Activated naive CD4-positive, alpha-beta T cell treated with anti-CD3 and anti-CD28 coated beads, Interleukin-2, amount 50 U/mL, for 24 hours (primary cell): ENCODE data around the gene PDE8A.

ENCODE experiments used
- H3K27ac Mint-ChIP-seq: one replicate; pipeline ENCODE4 v1.8.0; 2021; ENCODE audit warnings: mild to moderate bottlenecking, mixed read lengths
- H3K27me3 Mint-ChIP-seq: one replicate; pipeline ENCODE4 v1.8.0; 2021; ENCODE audit warnings: mixed read lengths
- H3K36me3 Mint-ChIP-seq: one replicate; pipeline ENCODE4 v1.8.0; 2021; ENCODE audit warnings: mixed read lengths
- H3K4me1 Mint-ChIP-seq: one replicate; pipeline ENCODE4 v1.8.0; 2021; ENCODE audit warnings: mixed read lengths
- H3K4me3 Mint-ChIP-seq: one replicate; pipeline ENCODE4 v1.8.0; 2021; ENCODE audit warnings: mild to moderate bottlenecking, mixed read lengths
- H3K9me3 Mint-ChIP-seq: one replicate; pipeline ENCODE4 v1.8.0; 2021; ENCODE audit warnings: mixed read lengths

Gene PDE8A

DNA sequence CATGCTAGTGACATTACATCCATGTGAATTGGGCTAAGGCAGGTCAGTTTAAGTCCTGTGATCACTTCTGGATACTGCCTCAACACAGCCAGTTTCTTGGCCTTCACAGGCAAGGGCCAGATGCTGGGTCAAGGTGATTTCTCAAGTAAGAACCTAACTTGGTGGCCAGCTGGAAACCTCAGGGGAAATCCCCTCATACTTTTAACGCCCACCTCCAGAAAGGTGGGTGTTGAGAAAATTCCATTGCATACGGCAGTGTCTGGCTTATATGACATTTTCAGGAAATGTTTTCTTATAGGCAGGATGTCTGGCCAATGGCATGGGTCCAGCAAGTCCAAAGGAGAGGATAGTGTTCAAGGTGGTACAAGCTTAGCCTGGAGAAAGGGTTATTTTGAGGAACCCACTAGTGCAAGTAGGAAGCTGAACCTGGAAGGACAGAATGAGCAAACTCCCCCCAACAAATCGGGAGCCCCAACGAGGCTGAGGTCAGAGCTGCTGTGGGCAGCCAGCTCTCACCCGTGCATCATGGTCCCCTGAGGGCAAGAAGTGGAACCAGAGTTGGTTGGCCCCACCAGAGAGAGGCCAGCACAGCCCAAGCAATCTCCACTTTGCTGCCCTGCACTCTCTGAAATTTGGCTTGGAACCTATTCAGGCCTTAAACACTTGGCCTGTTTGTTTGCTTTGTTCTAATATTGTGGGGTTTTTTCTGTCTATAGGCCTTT, 135.4 kb downstream of the PDE8A start:
- Mint-ChIP-seq H3K4me1 (peaks cover 10% of the 10 kb centered on the region), H3K27ac (no peak overlapping the region), H3K27me3 (no peaks in the 10 kb centered on the region)

DNA sequence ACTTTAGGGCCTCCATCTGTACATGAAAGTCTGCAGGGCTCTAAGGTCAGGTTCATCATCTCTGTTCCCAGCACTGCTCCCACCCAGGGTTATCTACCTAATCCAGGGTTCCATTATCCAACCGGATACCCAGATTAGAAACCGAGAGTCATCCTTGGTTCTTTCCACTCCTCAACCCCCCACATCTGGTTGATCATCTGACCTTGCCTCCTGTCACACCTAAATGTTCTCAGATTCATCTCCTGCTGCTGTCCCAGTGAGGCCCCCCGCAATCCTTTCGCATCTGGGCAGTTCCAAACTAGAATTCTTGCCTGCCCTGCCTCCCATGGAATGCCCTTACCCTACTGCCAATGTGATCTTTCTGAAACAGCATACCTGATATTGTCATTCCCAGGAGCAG, 136.5 kb downstream of the PDE8A start:
- no peaks in the 10 kb centered on the region for H3K9me3 Mint-ChIP-seq
- no peak overlapping the region for H3K4me3 Mint-ChIP-seq
- peaks cover 10% of the 10 kb centered on the region for H3K4me1 Mint-ChIP-seq
- H3K36me3 Mint-ChIP-seq = peaks cover 32% of the 10 kb centered on the region
- no peaks in the 10 kb centered on the region for H3K27me3 Mint-ChIP-seq
- no peak overlapping the region for H3K27ac Mint-ChIP-seq

More for the DNA sequence above, 135.4 kb downstream of the PDE8A start:
- no peak overlapping the region for H3K4me3 Mint-ChIP-seq
- H3K36me3 Mint-ChIP-seq = peaks cover 32% of the 10 kb centered on the region
- no peaks in the 10 kb centered on the region for H3K9me3 Mint-ChIP-seq

DNA sequence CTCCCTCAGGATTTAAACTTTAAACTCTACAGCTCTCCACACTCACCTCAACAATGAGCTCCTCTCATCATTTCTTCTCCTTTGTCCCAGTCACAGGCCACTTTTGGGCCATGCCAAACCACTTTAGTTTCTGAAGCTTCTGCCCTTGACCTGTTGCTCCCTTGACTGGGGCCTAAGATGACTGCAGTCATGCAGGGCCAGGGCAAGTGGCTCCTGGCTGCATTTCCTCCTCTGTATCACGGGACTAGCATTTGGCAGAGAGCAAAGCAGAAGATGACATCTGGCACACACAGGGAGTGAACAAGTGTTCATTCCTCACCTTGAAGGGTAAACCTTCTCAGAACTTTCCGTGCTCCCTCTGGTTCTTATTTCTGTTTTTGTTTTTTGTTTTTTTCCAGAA, 136.9 kb downstream of the PDE8A start:
- Mint-ChIP-seq H3K27ac (no peak overlapping the region), H3K9me3 (no peaks in the 10 kb centered on the region), H3K4me3 (no peak overlapping the region), H3K27me3 (no peaks in the 10 kb centered on the region), H3K4me1 (peaks cover 10% of the 10 kb centered on the region), H3K36me3 (peaks cover 31% of the 10 kb centered on the region)

DNA sequence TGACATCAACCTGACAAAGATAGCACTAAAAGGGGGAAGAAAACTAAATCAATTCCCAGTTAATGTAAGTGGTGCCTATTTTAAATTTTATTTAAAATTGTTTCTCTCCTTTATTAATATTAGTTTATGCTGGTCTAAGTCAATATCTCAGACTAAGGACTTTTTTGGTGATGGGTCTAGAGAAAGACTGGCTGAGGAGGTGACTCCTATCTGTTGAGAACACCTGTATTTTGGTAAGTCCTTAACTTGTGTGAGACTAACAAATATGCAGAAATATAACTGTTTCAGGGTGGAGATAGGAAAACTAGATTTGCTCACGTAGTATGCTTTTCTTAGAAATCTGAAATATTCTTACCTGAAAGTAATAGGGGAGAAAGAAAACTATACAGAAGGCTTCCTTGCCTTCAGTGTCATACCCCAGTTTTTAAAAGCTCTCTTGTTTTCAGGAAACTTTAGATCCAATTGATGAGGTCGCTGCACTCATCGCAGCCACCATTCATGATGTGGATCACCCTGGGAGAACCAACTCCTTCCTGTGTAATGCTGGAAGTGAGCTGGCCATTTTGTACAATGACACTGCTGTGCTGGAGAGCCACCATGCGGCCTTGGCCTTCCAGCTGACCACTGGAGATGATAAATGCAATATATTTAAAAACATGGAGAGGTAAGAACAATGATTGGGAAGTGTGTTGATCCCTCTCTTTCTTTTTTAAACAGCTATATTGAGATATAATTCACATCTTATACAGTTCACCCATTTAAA, 138.9 kb downstream of the PDE8A start:
- Mint-ChIP-seq H3K36me3 (peaks cover 38% of the 10 kb centered on the region), H3K9me3 (no peaks in the 10 kb centered on the region), H3K4me1 (peaks cover 10% of the 10 kb centered on the region)

GRCh38 chr15:85124173-85124572, 142.5 kb downstream of the PDE8A start:
- Mint-ChIP-seq H3K27me3 (no peaks in the 10 kb centered on the region), H3K4me1 (no peaks in the 10 kb centered on the region), H3K27ac (no peak overlapping the region), H3K9me3 (no peaks in the 10 kb centered on the region), H3K4me3 (no peak overlapping the region), H3K36me3 (peaks cover 40% of the 10 kb centered on the region)

More for the DNA sequence above, 138.9 kb downstream of the PDE8A start:
- Mint-ChIP-seq H3K27ac (no peak overlapping the region), H3K4me3 (no peak overlapping the region), H3K27me3 (no peaks in the 10 kb centered on the region)

DNA sequence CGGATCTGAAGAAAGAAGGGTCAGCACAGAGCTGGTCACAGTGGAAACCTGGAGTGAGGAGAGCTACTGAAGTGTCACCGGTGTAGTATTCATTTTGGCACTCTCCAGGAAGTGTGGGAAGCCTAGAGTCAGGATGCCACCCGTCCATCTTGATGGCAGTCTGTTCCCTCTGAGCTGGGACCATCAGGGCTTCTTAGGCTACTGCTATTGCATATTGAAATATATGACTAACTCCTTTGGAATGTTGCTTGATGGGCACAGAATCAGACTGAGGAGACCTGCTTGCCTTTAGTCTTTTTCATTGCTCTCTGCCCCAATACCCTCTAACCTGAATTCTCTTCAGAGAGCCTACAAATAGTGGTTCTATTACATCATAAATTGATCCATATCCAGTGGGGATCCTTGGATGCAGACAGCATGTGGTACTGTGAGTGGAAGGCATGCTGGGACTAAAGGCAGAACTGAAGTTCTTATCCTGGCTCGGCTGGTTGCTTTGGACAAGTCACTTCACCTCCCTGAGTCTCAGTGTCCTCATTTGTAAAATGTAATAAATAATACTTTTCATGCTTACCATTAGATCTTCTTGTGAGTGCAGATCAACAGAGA, 143.5 kb downstream of the PDE8A start:
- H3K27me3 Mint-ChIP-seq = no peaks in the 10 kb centered on the region
- H3K4me3 Mint-ChIP-seq = no peak overlapping the region
- H3K9me3 Mint-ChIP-seq = no peaks in the 10 kb centered on the region
- H3K27ac Mint-ChIP-seq = no peak overlapping the region
- no peaks in the 10 kb centered on the region for H3K4me1 Mint-ChIP-seq
- H3K36me3 Mint-ChIP-seq = peaks cover 49% of the 10 kb centered on the region

DNA sequence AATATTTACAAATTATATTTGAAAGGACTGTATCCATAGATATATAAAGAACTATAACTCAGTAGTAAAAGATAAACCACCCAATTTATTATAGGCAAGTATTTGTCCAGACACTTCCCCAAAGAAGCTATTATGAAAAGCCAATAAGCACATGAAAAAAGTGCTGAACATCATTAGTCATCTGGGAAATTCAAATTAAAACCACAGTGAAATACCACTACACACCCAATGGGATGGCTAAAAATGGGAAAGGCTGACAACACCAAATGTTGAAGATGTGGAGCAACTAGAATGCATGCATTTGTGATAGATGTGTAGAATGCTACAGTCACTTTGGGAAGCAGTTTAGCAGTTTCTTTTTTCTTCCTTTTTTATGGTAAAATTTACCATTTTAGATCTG, 147.0 kb downstream of the PDE8A start:
- Mint-ChIP-seq H3K4me3 (no peak overlapping the region), H3K36me3 (peaks cover 59% of the 10 kb centered on the region), H3K27ac (no peak overlapping the region), H3K9me3 (no peaks in the 10 kb centered on the region), H3K4me1 (no peaks in the 10 kb centered on the region), H3K27me3 (no peaks in the 10 kb centered on the region)

DNA sequence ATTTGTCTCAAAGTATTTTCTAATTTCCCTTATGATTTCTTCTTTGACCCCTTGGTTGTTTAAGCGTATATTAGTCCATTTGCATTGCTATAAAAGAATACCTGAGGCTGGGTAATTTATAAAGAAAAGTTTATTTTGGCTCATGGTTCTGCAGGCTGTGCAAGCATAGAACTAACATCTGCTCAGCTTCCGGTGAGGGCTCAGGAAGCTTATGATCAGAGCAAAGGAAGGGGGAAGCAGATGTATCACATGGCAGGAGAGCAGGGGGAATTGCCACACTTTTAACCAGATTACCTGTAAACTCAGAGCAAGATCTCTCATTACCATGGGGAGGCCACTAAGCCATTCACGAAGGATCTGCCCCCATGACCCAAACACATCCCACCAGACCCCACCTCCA, 148.2 kb downstream of the PDE8A start:
- peaks cover 49% of the 10 kb centered on the region for H3K36me3 Mint-ChIP-seq

GRCh38 chr15:85131915-85132314, 150.3 kb downstream of the PDE8A start:
- no peak overlapping the region for H3K27ac Mint-ChIP-seq
- H3K9me3 Mint-ChIP-seq = no peaks in the 10 kb centered on the region
- no peaks in the 10 kb centered on the region for H3K4me1 Mint-ChIP-seq
- H3K27me3 Mint-ChIP-seq = no peaks in the 10 kb centered on the region
- peaks cover 45% of the 10 kb centered on the region for H3K36me3 Mint-ChIP-seq
- H3K4me3 Mint-ChIP-seq = no peak overlapping the region

More for the DNA sequence above, 148.2 kb downstream of the PDE8A start:
- no peak overlapping the region for H3K4me3 Mint-ChIP-seq
- H3K4me1 Mint-ChIP-seq = no peaks in the 10 kb centered on the region
- H3K27me3 Mint-ChIP-seq = no peaks in the 10 kb centered on the region
- H3K9me3 Mint-ChIP-seq = no peaks in the 10 kb centered on the region
- H3K27ac Mint-ChIP-seq = peak overlapping the region; percentile 10

DNA sequence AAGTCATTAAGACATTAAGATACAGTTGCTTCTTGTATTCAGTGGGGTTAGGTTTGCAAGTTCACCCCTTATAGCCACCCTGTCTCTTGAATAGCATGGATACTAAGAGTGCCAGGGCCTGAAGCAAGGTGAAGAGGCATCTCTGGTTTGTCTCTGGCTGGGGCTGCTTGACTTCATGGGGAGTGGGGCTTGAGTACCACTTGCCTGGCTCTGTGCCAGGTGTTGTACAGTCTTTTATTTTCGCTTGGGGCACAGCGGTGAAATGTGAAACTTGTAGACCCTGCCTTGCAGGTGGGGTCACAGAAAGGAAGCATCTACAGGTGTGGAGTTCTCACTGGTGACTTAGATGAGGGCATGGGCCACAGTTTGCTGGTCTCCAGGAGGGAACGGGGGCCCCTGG, 152.1 kb downstream of the PDE8A start:
- H3K36me3 Mint-ChIP-seq = peaks cover 38% of the 10 kb centered on the region
- no peak overlapping the region for H3K27ac Mint-ChIP-seq
- no peak overlapping the region for H3K4me3 Mint-ChIP-seq
- H3K9me3 Mint-ChIP-seq = no peaks in the 10 kb centered on the region
- no peaks in the 10 kb centered on the region for H3K27me3 Mint-ChIP-seq
- no peaks in the 10 kb centered on the region for H3K4me1 Mint-ChIP-seq

DNA sequence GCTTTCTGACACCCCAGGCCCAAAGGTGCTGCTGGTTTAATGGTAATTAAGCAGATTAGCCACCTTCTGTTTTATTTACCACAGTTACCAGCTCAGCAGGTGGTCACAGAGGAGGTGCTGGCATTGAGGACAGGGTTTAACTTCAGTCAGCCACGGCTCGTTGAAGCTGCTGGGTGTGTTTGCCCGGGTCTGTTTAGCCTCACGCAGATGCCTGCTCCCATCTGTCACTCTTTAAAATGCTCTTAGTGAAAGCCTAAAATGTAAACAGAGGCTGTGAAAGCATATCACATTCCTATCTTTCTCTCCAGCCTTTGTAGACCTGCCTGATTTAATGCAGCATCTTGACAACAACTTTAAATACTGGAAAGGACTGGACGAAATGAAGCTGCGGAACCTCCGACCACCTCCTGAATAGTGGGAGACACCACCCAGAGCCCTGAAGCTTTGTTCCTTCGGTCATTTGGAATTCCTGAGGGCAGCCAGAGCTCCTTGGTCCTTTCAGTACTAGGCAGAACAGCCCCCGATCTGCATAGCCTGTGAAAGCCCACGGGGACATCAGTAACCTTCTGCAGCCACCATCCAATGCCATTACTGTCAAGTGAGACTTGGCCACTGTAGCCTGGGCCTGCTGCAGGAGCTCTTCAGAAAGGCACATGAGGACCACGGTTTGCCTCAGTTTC, 156.0 kb downstream of the PDE8A start:
- H3K27ac Mint-ChIP-seq = no peak overlapping the region
- H3K4me3 Mint-ChIP-seq = no peak overlapping the region
- no peaks in the 10 kb centered on the region for H3K9me3 Mint-ChIP-seq
- H3K36me3 Mint-ChIP-seq = peaks cover 19% of the 10 kb centered on the region
- peaks cover 3% of the 10 kb centered on the region for H3K4me1 Mint-ChIP-seq
- no peaks in the 10 kb centered on the region for H3K27me3 Mint-ChIP-seq

DNA sequence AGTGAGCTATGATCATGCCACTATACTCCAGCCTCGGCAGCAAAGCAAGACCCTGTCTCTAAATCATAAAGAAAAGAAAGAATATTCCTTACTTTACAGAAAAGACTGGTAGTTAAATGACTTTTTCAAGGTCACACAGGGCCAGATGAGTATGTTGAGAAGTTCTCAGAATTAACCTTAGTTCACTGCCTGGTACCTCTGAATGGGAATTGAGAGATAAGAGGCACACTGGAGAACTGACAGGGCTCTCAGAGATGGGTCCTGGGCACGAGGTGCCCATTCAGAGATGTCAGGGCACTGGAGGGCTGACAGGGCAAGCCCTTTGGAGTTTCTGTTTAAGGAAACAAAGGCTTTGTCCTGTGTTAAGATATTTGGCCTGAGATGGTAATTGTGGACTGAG, 157.7 kb downstream of the PDE8A start:
- H3K36me3 Mint-ChIP-seq = peaks cover 13% of the 10 kb centered on the region
- H3K27ac Mint-ChIP-seq = no peak overlapping the region
- no peaks in the 10 kb centered on the region for H3K9me3 Mint-ChIP-seq
- no peaks in the 10 kb centered on the region for H3K27me3 Mint-ChIP-seq
- peaks cover 3% of the 10 kb centered on the region for H3K4me1 Mint-ChIP-seq
- H3K4me3 Mint-ChIP-seq = no peak overlapping the region

GRCh38 chr15:85141726-85142125, 160.1 kb downstream of the PDE8A start:
- Mint-ChIP-seq H3K9me3 (no peaks in the 10 kb centered on the region), H3K4me1 (peaks cover 3% of the 10 kb centered on the region), H3K36me3 (peaks cover 11% of the 10 kb centered on the region), H3K27ac (no peak overlapping the region), H3K27me3 (no peaks in the 10 kb centered on the region), H3K4me3 (no peak overlapping the region)

- peaks cover 3% of the 10 kb centered on the region for H3K4me1 Mint-ChIP-seq
- peaks cover 9% of the 10 kb centered on the region for H3K36me3 Mint-ChIP-seq
- no peak overlapping the region for H3K27ac Mint-ChIP-seq
- H3K27me3 Mint-ChIP-seq = no peaks in the 10 kb centered on the region
- H3K4me3 Mint-ChIP-seq = no peak overlapping the region
- H3K9me3 Mint-ChIP-seq = no peaks in the 10 kb centered on the region
Observed at GRCh38 chr15:85142312-85142711, 160.7 kb downstream of the PDE8A start.

- H3K9me3 Mint-ChIP-seq = peaks cover 8% of the 10 kb centered on the region
- no peak overlapping the region for H3K4me3 Mint-ChIP-seq
- no peaks in the 10 kb centered on the region for H3K27me3 Mint-ChIP-seq
- peaks cover 27% of the 10 kb centered on the region for H3K4me1 Mint-ChIP-seq
- peaks cover 3% of the 10 kb centered on the region for H3K36me3 Mint-ChIP-seq
- peak overlapping the region; percentile 0 for H3K27ac Mint-ChIP-seq
Observed at GRCh38 chr15:85149465-85150129, 167.9 kb downstream of the PDE8A start.
